Endothelial cell of coronary artery (primary cell): ENCODE measurements around the gene PIGW. TPM values are rescaled to one million over a fixed set of nuclear protein-coding genes. Genes with fewer than 3 reads are reported as not detected.

Experiments used
- total RNA-seq: library from RNA; depleted of rRNA; stranded (reverse); fragments of >200 nt; gene quantifications from 2 replicates; pipeline ENCODE4 v1.2.3, GENCODE V29; 2014

PIGW gene, protein sequence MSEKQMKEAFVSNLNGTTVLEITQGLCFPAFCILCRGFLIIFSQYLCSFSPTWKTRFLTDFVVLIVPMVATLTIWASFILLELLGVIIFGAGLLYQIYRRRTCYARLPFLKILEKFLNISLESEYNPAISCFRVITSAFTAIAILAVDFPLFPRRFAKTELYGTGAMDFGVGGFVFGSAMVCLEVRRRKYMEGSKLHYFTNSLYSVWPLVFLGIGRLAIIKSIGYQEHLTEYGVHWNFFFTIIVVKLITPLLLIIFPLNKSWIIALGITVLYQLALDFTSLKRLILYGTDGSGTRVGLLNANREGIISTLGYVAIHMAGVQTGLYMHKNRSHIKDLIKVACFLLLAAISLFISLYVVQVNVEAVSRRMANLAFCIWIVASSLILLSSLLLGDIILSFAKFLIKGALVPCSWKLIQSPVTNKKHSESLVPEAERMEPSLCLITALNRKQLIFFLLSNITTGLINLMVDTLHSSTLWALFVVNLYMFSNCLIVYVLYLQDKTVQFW
- 4.6 and 7.3 TPM in 2 replicates for total RNA-seq

DNA sequence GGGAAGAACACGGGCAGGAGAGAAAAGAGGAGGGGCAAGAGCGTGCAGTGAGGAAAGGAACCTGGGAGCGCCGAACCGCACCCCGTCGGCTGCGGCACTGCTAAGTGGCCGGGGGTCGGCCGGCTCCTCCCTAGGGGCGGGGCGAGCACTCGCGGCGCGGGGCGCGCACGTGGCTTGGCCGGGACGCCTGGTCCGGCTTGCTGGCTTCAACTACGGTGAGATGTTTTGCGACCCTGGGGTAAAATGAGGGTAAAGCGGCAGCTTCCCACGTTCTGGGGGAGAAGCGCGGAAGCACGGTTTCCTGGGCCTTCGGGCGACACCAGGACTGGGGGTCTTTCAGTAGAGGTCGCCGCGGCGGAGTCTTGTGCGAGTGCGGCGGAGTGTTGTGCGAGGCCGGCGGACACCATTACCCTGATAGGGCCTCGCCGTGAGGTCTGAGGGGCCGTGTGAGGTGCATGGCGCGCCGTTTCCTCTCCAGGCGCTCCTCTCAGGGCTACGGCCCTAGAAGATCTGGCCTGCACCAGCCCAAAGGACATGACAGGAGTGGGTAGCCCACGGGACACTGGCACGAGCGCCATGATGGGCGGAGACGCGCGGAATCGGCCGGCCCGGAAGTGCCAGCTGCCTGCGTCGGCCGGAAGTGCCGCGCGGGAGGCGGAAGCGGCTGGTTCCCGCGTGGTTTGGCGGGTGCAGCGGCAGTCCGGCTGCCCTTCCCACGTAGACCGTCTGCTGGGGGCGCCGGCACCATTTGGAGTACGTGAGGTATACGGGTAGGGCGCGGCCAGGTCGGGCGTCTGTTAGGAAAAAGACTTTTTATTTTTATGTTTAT is at the start of gene PIGW, which contains the start of gene MYO19:
Gene PIGW (plus strand): TSS at position 148 of the 829 bp plus-strand sequence. CDS start 2,115 bp downstream, outside the sequence.
Gene MYO19 (minus strand): TSS at position 29 of the 829 bp plus-strand sequence. CDS start 2,330 bp downstream, outside the sequence.

GRCh38 chr17:36486204-36487194 is 48.3 kb upstream of the PIGW start, which contains the start of gene ZNHIT3:
TSS of gene ZNHIT3 (plus strand) at chr17:36486681. CDS start at chr17:36486700, 19 bp downstream.

GRCh38 chr17:36544307-36545076 is 9.7 kb downstream of the PIGW start, which contains the start of gene GGNBP2:
TSS of gene GGNBP2 (plus strand) at chr17:36544919. CDS start at chr17:36545725, 806 bp downstream.

Other genes starting within 250 kb of the PIGW start
- gene TBC1D3G, start 211.1 kb upstream of the PIGW start, total RNA-seq, result not detected in 2 replicates
- gene TBC1D3H, start 146.6 kb upstream of the PIGW start, total RNA-seq, result not detected in 2 replicates
- gene ZNHIT3, start 48.3 kb upstream of the PIGW start, total RNA-seq, result 24.7 and 30.9 TPM in 2 replicates
- 47.5 and 58.3 TPM in 2 replicates for gene MYO19, start 119 bp upstream of the PIGW start, total RNA-seq
- 50.6 and 71.7 TPM in 2 replicates for gene GGNBP2, start 9.9 kb downstream of the PIGW start, total RNA-seq
- gene DHRS11, start 56.9 kb downstream of the PIGW start, total RNA-seq, result 5.9 and 6.4 TPM in 2 replicates
- 2.9 and 4.0 TPM in 2 replicates for gene MRM1, start 66.6 kb downstream of the PIGW start, total RNA-seq